HK-2 (cell line): ENCODE measurements around the gene CRYGN.

ENCODE experiments used
- DNase-seq: peaks from one replicate; pipeline ENCODE4 v3.0.0-alpha.2; 2018; ENCODE audit not compliant: unreplicated experiment

Gene CRYGN

DNA sequence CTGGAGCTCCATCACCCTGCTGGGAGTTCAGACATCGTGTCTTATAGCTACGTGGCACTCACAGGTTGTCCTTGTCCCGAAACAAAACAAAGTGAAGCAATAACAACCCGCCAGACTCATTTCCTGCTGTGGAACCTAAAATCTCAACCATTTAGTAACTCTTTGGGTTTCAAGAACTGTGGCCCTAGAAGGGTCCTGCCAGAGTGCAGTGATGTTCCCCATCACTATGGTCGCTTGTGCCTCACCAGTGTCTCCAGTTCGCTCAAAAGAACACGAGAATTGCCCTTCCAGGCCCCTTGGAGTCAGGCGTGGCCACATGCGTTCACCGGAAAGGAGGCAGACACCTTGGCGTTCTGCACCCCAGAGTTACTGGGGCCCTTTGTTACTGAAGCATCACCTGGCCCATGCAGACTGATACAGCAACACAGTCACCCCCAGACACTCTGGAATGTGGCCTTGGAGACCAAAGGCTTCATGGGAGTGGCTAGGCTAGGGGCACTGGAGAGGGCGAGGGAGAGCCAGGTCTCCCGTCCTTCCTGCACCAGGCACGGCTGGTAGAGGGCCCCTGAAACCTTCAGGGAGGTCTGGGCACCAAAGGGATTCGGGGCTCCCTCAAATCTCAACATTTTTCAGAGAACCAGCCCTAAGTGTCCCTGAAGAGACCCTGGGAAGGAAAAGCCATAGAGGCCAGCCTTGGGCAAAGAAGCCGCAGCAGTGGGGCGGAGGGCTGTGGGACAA is 908 bp downstream of the CRYGN start:
- no peak for DNase-seq

DNA sequence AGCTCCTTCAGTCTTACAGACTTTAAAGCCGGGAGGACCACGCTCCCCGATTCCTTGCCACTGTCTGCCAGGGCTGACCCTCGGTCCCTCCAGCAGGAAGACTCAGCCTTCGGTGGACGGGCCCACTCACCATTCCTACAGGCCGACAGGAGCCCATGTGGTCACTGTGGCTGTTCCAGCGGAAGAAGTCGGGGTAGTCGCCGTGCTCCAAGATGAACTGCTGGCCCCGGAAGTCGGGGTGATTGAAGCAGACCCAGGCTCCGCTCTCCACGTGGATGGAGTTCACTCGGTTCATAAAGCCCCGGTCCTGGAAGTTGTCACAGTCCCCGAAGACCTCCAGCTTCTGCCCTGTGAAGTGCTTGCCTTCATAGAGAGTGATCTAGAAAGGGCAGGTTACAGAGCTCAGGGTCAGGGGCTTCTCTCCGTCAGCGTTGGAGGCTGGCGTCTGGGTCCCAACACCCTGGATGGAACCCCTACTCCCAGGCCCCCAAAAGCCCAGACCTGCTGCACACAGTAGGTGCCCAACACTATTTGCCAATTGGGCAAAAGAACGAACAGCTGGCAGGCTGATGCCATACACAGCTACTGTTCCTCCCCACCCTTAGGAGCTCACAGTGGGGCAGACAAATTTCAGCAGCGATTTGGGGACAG is 1.9 kb downstream of the CRYGN start:
- DNase-seq, result no peak

DNA sequence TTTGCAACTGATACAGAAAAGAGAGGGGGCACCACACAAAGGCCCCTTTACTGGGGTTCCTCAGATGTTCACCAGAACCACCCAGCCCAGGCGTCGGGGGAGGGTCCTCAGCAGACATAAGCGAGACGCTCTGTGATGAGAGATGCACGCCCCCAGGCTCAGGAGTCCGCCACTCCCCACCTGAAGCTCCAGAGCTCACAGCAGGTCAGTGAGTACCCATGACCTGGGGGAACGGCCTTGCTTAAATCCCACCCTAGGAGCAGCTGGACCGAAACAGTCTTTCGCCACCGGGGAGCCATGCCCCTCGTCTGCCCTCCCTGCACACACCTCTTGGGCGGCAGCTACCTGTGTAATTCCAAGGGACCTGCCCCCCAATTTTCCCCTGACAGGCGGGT is 2.8 kb downstream of the CRYGN start:
- DNase-seq, result no peak

DNA sequence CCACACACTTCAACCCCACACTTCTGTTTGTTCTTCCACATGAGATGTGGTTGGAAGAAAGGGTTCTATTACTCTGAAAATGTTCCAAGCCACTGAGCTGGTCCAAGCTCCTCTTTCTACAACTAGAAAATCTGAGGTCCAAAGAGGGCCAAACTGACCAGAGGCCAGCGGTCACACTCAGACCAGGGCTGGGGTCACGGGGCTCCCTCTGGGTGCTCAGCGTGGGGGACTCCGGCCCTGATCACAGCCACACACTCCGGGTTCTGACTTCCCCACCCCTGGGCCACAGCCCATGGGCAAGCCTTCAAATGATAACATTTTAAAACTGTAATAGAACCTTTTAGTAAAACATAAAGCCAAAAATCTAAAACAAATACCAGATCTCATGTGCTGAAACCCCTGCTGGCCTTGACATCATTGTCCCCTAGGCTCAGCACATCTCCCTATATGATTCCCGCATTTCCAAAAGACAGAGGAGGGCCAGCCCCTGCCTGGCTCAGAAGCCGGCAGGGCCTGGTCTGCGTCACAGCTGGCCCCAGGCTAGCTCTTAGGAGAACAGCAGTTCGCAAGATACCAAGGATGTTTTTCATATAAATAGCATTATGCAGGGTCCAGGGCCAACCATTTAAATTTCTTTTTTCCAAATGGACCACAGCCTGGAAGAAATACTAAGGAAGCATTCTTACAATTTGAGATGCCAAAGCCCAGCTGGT is 3.3 kb downstream of the CRYGN start:
- no peak for DNase-seq

DNA sequence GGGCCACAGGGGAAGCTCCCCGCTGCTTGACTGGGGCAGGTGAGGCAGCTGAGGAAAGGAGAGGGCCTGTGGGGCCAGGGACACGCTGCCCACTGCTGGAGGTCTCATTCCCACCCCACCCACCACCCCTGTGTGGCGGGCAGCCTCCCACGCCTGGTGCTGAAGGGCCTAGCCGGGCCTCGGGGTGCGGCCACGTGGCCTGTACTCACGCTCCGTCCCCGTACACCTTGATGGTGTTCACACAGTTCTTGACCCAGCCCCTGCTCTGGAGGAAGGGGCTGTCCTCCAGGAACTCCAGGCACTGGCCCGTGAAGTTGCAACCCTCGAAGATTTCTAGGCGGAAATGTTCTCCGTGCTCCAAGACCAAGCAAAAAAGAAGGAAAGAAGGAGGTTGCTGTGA is 4.0 kb downstream of the CRYGN start:
- no peak for DNase-seq

DNA sequence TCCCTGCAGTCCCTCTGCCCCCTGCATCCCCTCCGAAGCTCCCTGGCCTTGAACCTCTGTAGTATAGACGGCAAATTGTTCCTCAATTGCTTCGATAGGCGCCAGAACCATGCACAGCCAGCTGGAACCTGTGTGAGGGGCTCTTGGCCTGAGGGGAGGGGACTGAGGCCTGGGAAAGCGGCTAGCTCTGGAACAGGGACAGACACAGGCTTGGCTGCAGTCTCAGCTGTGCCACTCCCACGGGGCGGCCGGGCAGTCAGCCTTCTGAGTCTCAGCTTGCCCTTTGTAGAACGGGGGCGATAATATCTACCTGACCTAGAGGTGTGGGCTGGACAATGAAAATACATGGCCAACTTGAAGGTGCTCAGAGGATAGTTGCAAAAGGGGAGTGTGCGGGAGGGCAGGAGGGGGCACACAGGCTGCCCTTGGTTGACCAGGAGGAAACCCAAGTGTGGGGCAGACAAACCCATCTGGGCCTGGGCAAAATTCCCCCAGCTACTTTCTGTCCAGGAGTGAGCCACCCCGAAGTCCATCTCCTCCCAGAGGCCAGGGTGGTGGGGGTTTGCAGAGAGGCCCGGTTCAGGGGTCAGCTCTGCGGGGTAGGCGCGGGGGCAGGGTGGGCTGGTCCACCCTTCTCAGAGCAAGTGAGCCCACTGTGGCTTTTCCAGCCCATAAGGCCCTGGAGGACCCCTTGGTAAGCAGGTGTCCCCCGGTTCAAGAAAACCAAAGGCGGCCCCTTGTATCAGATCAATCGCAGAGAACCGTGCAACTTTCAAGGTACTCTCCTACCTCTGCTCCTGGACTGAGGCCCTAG is 4.6 kb downstream of the CRYGN start:
- no peak for DNase-seq

DNA sequence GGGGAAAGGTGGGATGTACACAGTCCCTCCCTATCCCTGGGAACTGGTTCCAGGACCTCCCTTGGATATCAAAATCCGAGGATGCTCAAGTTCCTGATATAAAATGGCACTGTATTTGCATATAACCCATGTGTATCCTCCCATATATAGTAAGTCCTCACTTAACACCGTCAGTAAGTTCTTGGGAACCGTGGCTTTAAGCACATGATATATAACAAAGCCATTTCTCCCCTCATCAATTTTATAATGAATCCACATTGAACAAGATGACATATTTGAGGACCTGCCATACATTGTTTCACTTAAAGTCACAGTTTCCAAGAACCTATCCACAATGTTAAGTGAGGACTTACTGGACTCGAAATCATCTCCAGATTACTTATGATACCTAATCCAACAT is 5.4 kb downstream of the CRYGN start:
- DNase-seq, result no peak

DNA sequence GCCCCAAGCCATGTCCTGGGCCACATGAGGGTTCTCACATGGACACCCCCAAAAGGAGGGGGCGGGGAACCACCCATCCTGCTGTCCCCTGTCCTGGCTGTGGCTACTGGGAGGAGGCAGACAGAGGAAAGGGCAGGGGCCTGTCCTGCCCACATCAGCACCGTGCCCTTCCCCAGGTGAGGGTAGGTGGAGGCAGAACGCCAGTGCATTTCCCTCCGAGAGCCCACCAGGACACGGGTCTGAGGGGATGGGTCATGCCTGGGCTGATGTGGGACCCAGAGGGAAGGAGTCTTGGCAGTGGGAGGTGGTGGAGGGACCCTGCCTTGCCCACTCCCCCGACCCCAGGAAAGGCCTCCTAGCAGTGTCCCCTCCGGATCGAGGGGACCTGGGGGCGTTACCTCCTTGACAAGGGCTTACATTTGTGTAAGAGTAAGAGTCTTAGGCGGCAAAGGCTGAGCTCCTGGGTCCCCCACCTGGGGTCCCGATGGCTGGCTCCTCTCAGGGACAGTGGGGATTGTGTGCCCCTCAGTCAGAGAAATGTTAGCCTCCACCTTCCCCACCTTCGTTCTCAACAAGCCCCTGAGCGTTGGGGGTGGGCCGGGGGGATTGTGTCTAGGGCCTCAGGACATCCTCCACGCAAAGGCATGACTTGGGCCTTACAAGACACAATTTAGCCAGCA is 6.1 kb downstream of the CRYGN start:
- no peak for DNase-seq

DNA sequence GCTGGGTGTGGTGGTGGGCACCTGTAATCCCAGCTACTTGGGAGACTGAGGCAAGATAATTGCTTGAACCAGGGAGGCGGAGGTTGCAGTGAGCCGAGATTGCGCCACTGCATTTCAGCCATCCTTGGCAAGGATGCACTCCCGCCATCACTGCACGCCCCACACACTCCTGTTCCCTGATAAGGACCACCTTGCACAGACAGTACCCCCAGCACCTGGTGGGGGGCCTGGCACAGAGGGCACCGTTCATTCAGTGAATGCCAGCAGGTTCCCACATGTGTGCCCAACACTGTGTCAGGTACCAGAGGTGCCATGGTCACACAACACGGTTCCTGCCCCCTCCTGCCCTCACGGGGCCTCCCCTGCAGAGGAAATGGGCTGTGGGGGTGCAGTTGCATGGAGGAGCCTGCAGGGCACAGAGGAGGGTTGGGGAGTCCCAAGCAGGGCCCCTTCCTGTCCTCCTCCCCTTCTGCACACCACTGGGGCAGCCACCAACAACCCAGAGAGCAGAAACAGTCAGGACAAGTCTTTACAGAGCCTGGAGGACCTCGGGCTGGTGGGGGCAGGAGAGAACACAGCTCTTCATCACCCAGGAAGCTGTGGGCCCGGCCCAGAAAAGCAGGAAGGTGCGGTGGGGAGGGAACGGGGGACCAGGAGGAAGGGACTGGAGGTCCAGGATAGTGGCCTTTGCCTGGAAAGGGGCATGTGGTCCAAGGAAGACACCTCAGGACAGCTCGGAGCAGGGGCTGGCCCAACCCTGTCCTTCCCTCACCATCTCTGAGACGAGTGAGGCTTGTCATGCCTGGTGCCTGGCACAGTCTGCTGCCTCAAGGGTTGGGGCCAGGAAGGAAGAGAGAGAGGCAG is 7.1 kb downstream of the CRYGN start:
- DNase-seq, result no peak

DNA sequence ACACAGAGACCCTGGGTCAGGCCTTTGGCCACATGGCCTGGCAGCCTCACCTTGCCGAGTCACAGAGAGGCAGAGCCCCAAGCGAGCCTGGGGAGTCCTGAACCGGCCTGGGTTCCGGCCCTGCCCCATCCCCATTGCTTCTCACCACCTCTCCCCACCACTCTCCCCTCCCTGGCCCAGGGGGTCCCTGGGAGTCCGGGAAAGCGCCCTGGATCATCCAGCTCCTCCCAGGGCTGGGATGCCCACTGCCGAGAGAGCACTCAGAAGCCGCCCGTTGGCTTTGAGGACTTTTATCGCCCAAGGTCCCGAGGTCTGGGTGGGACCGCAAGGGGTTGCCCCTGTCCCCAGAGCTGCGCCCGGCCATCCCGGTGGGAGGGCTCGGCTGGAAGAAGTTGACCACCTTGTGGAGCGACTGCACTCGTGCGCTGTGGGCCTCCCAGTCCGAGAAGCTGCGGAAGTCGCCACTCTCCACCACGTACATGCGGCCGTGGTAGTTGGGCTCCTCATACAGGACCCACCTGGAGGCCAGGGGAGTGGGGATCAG is 8.1 kb downstream of the CRYGN start:
- no peak for DNase-seq

DNA sequence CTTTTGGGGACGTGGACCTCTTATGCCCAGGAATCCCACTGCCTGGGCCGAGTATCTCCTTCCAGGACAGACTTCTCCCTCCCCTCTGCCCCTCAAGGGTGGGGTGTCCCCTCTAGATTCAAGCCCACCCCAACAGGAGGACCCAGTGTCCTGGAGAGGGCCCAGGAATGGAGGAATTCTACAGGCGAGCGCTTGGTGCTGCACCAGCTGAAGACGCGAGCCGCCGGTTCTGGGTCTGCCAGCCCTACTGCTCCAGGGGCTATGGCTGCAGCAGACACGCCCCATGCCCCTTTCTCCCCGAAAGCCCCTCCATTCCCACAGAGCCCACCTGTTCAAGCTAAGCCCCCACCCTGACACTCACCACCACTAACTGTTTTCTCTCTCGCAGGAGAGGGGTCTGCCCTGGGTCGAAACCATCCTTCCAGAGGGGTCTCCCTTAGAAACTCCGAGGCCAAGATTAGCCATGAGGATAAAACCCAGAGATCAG is 8.6 kb downstream of the CRYGN start:
- no peak for DNase-seq

DNA sequence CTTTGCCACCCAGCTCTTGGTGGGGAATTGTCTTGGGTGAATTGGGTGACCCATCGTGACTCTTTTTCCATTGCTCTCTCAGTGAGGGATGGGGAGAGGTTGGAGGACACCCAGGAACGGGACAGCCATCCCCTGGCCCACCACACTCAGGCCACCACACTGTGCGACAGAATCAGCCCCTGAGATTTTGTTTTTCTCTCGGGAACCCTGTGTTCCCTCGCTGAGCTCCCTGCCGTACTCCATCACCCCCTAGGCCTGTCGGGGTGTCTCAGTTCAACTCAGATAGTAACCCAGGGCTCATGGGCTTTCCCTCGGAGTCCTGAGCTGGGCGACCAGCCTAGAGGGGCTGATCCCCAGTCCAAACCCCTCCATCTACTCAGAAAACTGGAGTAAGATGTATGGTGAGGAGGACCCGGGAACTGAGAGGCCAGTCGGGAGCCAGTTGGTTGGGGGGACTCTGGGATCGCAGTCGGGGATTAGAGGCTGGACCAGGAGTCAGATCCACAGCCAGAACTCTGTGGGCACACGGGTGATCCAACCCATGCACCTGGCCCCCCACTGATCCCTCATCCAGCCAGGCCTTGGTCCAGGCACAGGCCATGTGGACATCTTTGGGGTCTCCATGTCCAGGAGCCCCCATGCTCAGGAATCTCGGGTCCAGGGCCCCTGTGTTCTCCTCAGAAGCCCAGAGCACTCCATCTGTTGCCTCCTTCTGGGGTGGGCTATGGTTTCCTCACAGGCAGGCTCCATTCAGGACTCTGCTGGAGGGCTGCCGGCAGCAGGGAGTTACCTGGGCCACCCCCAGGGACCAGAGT is 9.3 kb downstream of the CRYGN start:
- DNase-seq, result no peak

DNA sequence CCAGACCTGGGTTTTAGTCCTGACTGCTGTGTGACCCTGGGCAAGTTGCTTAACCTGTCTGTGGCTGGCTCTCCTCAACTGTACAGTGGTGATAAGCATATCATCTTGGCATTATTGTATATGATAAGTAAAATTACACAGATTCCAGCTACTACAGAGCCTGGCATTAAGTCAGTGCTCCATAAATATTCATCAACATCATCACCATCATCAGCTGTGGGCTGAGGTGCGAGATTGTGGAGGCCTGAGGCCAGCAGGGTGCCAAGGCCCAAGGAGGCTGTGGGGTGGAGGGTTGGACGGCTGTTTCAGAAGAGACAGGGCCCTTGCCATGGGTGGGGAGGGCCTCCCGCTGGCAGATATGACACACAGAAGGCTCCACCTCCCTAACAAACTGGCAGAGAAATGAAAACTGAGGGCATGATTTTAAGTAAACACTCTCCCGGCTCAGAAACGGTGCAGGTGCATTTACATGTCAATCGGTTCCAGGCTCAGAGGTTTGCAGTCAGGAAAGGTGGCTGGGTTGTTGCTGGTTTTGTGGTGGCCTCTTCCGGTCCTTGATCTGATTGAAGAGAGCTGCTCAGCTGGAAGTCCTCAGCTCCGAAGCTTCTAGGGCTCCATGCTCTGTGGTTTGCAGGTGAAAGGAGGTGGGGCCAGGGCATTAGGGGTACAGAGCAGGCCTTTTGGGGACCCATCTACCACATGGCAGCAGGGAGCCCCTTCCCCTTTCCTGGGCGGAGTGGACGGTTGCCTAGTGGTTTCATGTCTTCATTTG is 10.2 kb downstream of the CRYGN start:
- no peak for DNase-seq

DNA sequence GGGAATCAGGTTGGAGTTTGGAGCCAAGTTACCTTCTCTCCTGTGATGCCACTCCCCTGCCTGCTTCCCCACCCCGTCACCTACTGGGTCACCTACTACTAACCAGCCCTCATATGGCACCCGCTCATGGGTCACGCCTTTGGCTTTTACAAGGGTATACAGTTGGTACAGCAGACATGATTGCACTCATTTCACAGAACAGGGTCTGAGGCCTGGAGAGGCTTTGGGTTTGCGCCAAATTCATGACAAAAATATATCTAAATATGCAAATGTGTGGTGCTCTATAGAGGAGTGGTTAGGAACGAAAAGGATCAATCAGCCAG is 10.7 kb downstream of the CRYGN start:
- no peak for DNase-seq

DNA sequence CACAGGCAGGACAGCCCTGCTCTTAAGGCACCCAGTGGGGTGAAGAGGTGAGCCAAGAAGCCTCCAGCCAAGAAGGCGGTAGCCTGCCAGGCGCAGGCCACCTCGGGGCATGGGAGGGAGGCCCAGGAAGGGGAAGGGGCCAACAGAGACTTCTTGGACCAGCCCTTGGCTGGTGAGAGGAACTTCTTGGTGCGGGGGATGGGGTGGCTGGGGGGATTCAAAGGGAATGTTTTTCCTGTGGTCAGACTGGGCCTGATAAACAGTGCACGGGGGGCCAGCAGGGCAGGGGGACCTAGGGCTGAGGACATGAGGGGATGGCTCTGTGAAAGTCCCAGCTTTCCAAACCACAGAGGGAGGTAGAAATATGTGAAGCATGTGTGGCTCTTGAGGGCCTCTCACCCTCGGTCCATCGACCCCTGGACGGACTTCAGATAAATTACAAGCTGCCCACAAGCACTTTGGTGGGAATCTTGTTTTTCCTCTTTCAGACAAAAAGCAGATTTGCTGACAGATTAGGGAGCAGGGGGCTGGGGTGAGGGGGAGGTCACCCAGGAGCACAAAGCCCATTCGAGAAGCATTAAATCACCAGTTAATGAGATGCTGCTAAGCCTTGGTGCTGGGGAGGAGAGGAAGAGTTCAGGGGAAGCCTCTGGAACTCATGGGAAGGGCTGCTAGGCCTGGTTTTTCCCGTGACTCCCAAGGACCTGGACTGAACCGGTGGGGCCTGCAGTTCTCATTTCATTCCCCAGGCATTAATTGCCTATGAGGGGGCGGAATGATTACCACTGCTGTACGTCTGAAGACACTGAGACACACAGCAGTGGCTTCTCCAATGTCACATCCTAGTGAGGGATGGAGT is 11.3 kb downstream of the CRYGN start:
- DNase-seq, result peak; percentile 64

DNA sequence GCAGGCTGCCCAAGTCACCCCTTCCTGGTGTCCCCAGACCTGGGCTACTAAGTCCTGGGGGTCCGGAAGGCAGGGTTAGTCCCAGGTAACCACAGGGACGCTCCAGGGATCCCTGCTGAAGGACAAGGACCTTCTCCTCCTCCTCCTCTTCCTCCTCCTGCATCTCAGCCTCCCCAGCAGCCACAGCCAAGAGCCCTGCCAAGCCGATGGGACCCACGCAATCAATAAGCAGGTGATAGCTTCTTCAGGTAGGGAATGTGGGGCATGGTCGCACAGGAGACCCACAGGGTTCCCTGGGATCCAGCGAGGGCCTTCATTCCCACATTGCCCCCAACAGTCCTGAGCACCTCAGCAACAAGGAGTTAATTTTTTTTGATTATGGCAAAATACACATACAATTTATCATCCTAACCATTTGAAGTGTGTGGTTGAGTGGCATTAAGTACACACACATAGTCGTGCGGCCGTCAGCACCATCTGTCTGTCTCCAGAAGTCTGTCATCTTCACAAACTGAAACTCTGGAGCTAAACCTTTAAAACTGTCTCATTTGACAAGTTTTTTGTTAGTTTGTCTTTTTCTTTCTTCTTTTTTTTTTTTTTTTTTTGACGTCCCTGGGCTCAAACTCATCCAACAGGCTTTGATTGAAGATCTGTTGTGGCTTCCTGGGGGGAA is 12.1 kb downstream of the CRYGN start:
- no peak for DNase-seq
